ENCODE data around the gene MCM6.

The MCM6 gene

GRCh38 chr2:135791418-135792190 lies 84.6 kb downstream of the MCM6 start:
- no peak for DNase-seq (ENCODE audit: low read depth in 4 of 4, low spot score in 1 of 4)

- no peak for DNase-seq (ENCODE audit: low read depth in 4 of 4, low spot score in 1 of 4)
Observed at GRCh38 chr2:135790423-135790822, 85.8 kb downstream of the MCM6 start.

Measured in stimulated activated CD4-positive, alpha-beta T cell treated with anti-CD3 and anti-CD28 coated beads, Interleukin-1b, Interleukin-23, amount 100 ng/mL, for 24 hours (primary cell).